GM19397 (cell line): ENCODE measurements around the gene ADAM12.
"Not testable (repeated sequence)": the region's sequence is repeated elsewhere in the genome, so short reads cannot be mapped to it uniquely, and the experiment has no call there.

Experiments used
- ATAC-seq: cut with Tn5 transposase; IDR thresholded peaks from one replicate; pipeline ENCODE4 v1.9.1; 2021; ENCODE audit warnings: mild to moderate bottlenecking, moderate library complexity; ENCODE audit not compliant: unreplicated experiment

ADAM12 gene

DNA sequence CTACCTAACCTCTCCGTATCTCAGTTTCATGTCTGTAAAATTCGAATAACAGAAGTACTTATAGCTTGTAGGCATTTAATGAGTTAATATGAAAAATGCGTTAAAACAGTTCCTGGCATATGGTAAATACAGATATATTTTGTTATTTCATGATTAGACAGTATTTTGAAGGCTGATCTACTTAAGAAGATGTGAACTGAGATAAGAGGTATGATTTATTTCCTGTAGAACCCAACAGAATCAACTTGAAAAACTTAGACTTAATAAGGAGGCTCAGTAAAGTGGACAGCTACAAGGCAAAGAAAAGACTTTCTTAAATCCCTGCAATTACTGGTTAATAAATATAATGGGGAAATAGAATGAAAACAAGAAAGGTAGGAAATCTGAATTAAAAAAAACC, 388.6 kb downstream of the ADAM12 start:
- ATAC-seq = no peak

GRCh38 chr10:125997586-125997985, 390.7 kb downstream of the ADAM12 start:
- no peak for ATAC-seq

- no peak for ATAC-seq
These were observed 392.5 kb downstream of the ADAM12 start for GRCh38 chr10:125995726-125996304.

- ATAC-seq = no peak
These were observed 393.7 kb downstream of the ADAM12 start for GRCh38 chr10:125994601-125995000.

- no peak for ATAC-seq
These were observed 396.0 kb downstream of the ADAM12 start for GRCh38 chr10:125992254-125992653.

GRCh38 chr10:125991392-125991791, 396.9 kb downstream of the ADAM12 start:
- ATAC-seq = no peak

GRCh38 chr10:125990974-125991373, 397.3 kb downstream of the ADAM12 start:
- ATAC-seq = no peak

DNA sequence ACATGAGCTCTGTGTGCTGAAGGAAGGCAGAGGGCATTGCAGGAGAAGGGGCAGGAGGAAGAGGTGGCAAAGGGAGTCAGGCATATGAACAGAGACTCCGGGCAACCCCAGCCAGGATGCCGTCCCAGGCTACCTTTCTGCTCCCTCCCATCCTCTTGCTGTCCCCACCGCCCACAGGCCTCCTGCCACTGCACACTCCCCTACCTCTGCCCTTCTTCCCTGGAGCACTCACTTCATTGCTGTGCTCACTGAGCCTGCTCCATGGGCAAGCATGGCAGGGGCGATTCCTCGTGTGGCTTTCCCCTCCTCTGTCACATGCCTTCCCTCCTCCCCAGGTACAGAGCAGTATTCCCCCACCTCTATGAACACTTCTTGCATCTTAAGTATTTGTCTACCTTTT, 398.5 kb downstream of the ADAM12 start:
- no peak for ATAC-seq

DNA sequence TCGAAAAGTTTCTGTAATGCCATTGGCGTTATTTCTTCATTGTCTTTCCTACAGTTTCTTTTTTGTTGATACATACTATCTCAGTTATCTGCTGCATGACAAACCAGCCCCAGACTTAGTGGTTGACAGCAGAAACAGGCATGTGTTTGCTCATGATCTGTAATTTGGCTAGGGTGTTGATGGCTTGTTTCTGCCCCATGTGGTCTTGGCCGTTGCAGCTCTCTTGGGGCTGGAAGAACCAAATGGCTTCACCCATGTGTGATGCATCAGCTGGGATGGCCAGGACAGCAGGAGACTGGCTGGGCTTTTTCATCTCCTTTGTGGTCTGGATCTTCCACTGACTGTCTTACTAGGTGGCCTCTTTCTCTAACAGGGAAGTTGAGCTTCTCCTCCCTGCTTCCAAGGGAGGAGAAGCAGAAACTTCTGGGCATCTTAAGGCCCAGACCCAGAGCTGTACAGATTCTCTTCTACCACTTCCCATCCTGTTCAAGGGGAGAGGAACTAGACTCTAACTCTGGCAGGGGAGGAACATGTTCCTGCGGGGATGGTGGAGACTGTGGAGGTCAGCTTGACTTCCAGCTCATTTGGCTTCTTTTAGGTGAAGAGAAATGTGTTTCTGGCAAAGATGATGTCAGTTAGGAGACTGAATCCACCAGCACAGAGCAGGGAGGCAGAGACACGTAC, 402.6 kb downstream of the ADAM12 start:
- no peak for ATAC-seq

DNA sequence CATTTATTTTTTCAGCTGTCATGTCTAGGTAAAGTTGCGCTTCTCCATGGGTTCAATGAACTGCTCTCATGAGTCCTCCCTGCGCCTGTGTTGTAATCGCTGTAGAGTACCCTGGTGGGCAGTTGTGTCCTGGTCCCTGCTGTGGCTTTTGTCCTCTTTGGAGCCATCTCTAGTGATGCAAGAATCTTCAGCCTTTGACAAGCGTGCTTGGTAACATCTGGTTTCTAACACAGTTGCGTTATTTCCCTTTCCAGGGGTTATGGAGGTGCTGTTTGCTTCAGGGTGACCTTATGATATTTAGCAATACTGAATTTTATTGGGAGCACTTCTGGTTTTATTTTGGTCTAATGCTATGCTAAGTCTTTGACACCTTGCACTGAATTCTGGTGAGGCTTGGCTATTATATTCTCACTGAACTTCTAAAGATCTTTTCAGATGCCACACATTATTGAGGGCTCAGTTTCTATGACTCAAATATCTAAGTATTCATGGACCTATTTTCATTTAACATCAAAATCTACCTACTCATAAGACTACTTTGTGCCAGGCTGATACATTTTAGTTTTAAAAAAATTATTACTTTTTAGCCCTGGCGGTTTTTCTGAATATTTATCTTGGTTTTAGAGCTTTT, 403.3 kb downstream of the ADAM12 start:
- no peak for ATAC-seq

DNA sequence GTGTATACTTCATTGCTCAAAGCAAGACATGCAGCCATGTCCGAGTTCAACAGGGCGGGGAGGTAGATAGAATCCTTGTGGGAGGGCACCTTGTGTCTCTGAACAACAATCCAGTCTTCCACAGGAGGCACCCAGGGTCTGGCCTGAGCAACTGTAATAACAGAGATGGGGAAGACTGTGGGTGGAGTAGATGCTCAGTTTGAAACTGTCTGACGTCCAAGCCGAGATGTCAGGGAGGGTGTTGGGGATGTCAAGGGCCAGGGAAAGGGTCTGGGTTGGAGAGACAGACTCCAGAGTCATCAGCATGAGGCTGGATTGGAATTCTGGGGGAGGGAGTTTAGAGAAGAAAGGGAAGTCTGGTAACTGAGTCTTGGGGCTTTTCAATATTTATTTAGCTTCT, 403.9 kb downstream of the ADAM12 start:
- ATAC-seq = no peak

DNA sequence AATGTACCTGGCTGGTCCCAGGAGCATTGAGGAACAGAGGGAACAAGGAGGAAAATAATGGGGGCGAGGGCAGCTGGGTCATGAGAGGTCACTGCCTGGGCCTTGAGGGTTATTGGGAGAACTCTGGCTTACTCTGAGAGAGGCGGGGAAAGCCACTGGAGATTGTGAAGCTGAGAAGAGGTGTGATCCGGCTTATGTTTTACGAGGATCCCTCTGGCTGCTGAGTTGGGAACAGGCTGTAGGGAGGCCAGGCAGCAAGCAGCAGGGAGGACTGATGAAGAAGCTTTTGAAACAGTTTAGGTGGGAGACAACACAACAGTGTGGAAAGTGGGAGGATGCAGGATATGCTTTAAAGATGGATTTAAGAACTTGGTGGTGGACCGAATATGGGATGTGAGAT, 404.6 kb downstream of the ADAM12 start:
- ATAC-seq = no peak

DNA sequence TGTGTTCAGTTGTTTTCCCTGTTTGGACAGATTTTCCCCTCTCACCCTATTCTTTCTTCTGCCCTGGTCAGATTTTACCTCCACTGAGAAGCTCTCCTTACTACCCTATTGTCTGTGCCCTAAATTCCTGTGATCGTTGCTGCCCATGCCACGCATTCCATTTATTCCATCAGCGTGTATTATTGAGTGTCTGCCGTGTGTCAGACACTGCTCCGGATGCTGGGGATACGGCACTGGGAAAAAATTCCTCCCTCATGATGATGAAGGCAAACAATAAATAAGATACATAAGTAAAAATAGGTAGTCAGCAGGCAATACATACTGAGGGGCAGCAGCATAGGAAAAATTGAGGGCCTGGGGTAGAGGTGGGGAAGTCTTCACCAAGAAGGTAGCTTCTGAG, 405.1 kb downstream of the ADAM12 start:
- no peak for ATAC-seq

- no peak for ATAC-seq
These were observed 405.9 kb downstream of the ADAM12 start for GRCh38 chr10:125982260-125982948.

- no peak for ATAC-seq
These were observed 407.7 kb downstream of the ADAM12 start for GRCh38 chr10:125980521-125981035.

DNA sequence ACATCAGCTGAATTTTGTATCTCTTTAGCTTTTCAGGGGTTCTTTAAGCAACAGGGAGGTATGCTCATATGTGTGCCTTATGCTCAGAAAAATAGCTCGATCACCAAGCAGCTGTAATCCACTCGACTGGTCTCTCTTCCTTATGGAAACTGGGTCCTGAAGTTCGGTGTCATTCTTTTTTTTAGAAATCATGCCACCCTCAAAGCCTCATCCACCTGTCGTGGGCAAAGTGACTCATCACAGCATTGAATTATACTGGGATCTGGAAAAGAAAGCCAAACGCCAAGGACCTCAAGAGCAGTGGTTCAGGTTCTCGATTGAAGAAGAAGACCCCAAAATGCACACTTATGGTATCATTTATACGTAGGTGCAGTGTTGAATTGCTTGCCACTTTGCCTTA, 408.3 kb downstream of the ADAM12 start:
- ATAC-seq = no peak

GRCh38 chr10:125976960-125977605, 411.2 kb downstream of the ADAM12 start:
- ATAC-seq = no peak

GRCh38 chr10:125970077-125970630, 418.1 kb downstream of the ADAM12 start:
- not testable (repeated sequence) for ATAC-seq

DNA sequence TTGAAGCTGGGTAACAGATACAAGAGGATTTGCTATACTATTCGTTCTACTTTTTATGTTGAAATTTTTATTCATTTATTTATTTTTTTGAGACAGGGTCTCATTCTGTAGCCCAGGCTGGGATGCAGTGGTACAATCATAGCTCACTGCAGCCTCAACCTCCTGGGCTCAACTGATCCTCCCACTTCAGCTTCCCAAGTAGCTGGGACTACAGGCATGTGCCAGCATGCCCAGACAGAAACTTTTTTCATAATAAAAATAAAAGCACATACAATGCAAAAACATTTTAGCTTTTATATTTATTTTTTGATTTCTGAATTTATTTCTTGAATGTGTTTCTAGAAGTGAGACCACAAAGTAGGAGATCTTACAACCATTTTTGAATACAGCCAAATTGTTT, 420.7 kb downstream of the ADAM12 start:
- ATAC-seq = no peak

- no peak for ATAC-seq
These were observed 423.7 kb downstream of the ADAM12 start for GRCh38 chr10:125964558-125964957.
